SK-N-MC (cell line): ENCODE results near the gene SLC31A1.

Experiments
- EZH2 ChIP-seq: fragments of 200-600 bp; sonication (generic); IDR thresholded peaks from one replicate; pipeline ENCODE4 v1.6.1; 2017; ENCODE audit warnings: antibody characterized with exemption
- FOXP2 ChIP-seq: optimal IDR thresholded peaks from 2 replicates; pipeline ENCODE3; 2011; ENCODE audit warnings: mild to moderate bottlenecking, moderate library complexity; ENCODE audit not compliant: insufficient read depth; ENCODE audit errors: extremely low read length, control extremely low read depth
- POLR2AphosphoS5 ChIP-seq: IDR thresholded peaks from 2 replicates; pipeline ENCODE4 v1.6.1; 2012; ENCODE audit warnings: mild to moderate bottlenecking, low read depth, low read length, borderline replicate concordance

DNA sequence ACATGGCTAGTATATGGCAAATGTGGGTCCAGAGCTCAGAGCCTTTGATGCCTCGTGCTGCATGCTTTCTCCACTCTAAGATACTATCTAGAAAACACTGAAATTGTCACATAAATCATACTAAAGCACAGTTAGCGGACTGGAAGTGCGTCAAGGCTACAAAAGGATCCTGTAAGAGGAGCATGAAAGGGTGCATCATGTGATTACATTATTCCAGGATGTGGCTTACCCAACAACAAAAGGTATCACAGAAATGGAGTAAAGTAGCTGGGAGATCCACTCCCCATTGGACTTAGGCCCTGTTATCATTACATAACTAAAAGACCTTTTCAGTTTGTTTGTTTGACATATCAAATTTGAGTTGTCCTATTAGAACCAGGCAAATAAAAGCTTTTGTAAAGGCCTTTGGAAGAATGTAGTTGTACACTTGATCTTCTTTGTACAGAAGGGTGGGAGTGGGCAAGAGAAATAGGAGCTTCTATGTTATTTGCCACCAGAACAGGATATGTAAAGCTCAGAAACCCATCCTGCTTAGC, 6.9 kb downstream of the SLC31A1 start:
- TF ChIP-seq EZH2 (no peak), POLR2AphosphoS5 (no peak), FOXP2 (no peak)
